GM12875 (cell line): Measurements from ENCODE around the gene PRIM1.
"Not testable (repeated sequence)": the region's sequence is repeated elsewhere in the genome, so short reads cannot be mapped to it uniquely, and the experiment has no call there.

ENCODE experiments used
- H3K4me3 ChIP-seq: one replicate; pipeline ENCODE4 v1.5.1; 2011; ENCODE audit warnings: low read depth, low read length, control low read depth
- CTCF ChIP-seq: IDR thresholded peaks from 2 replicates; pipeline ENCODE4 v1.5.1; 2011; ENCODE audit warnings: low read depth, mild to moderate bottlenecking, control low read depth, inconsistent platforms, low read length, moderate library complexity, borderline replicate concordance; ENCODE audit not compliant: insufficient read depth

PRIM1 gene

DNA sequence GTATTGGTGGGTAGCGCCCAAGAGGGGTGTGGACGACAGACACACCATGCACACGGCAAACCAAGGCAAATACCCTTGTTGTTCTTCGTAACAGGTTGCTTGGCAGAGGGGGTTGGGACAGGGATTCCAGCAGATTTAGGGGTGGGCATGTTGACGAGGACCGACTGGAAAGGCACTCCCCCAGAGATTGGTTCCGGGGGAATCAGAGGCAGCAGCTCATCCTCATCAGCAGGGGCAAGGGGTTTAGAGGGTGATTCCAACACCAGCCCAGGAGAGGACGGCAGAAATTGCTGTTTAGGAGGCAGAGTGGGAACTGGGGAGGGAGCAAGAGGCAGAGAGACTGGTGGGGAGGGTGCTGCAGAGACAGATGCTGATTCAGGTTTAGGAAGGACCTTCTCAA is 36.3 kb downstream of the PRIM1 start:
- H3K4me3 ChIP-seq: no peak overlapping the region
- no peak for TF ChIP-seq CTCF

DNA sequence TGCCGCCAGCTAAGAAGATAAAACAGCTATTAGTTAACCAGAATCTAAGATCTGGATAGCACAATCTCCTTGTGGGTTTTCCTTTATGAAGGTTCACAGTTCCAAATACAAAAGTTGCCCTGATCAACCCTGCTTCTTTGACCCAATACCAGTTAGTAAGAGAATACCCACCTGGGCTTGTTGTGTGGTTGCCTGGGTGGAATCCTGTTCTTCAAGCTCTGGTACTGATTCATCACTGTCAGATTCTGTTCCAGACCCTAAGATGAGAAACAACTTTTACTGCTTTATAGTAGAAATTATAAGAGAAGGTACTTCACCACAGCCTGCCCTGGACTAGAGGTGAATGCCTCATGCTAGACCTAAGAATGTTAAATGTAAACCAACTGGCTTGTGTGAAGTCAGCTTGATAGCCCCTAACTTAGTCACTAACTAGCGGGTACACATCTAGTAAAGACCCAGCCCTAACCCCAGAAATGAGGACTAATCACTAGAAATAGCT is 37.6 kb downstream of the PRIM1 start:
- no peak overlapping the region for H3K4me3 ChIP-seq
- no peak for TF ChIP-seq CTCF

- no peak overlapping the region for H3K4me3 ChIP-seq
- TF ChIP-seq CTCF: no peak
Observed at GRCh38 chr12:56713345-56713744, 38.8 kb downstream of the PRIM1 start.

- no peak overlapping the region for H3K4me3 ChIP-seq
- TF ChIP-seq CTCF: no peak
Observed at GRCh38 chr12:56709759-56710376, 42.3 kb downstream of the PRIM1 start.

GRCh38 chr12:56704522-56704921 is 47.6 kb downstream of the PRIM1 start:
- not testable (repeated sequence) for H3K4me3 ChIP-seq

DNA sequence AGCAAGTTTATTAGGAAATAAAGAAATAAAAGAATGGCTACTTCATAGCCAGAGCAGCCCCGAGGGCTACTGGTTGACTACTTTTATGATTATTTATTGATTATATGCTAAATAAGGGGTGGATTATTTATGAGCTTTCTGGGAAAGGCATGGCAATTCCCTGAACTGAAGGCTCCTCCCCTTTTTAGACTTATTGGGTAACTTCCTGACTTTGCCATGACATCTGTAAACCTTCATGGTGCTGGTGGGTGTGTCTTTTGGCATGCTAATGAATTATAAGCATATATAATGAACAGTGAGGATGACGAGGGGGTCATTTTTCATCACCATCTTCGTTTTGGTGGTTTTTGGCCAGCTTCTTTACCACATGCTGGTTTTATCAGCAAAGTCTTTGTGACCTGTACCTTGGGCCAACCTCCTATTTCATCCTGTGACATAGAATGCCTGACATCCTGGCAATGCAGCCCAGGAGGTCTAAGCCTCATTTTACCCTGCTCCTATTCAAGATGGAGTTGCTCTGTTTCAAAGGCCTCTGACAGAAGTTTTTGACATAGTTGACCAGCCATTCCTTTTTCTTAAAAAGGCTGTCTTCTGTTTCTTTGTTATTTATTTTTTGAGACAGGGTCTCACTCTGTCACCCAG is 53.0 kb downstream of the PRIM1 start:
- TF ChIP-seq CTCF: no peak
- no peak overlapping the region for H3K4me3 ChIP-seq

DNA sequence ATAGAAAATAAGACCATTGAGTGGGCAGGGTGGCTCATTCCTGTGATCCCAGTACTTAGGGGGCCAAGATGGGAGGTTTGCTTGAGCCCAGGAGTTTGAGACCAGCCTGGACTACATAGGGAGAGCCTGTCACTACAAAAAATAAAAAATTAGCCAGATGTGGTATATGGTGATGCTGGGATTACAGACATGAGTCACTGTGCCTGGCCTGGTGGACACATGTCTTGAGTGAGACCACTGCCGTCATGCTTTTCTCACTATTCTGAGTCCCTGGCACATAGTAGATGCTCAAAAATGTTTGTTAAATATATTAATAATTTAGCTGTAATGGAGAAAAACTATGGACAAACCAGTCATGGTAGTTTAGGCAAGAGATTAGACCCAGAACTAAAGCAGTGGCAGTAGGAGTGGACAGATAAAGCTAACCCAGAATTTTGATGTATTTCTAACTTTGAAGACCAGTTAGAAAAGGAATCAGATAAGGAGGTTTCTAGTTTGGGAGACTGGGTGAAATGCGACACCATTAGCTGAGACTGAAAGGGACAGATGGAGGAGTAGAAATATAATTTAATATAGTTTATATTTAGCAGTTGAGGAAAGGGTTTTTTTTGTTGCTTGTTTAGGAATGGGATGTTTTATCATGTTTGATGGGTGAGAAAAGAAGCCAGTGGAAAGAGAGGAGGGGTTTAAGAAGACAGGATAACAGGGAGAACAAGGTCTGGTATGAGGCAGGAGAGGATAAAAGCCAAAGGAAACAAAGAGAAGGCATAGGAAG is 56.6 kb downstream of the PRIM1 start:
- TF ChIP-seq CTCF: no peak
- no peak overlapping the region for H3K4me3 ChIP-seq
